HG02840 (cell line): ENCODE data around the gene PFDN2.
A peak's percentile ranks its signal among the peaks of the same experiment; 100 is the strongest.
"Not testable (repeated sequence)": the region's sequence is repeated elsewhere in the genome, so short reads cannot be mapped to it uniquely, and the experiment has no call there.

Source experiments
- ATAC-seq: cut with Tn5 transposase; IDR thresholded peaks from one replicate; pipeline ENCODE4 v1.9.1; 2021; ENCODE audit warnings: mild to moderate bottlenecking, moderate library complexity, moderate number of reproducible peaks; ENCODE audit not compliant: unreplicated experiment, low FRiP score

PFDN2 gene

DNA sequence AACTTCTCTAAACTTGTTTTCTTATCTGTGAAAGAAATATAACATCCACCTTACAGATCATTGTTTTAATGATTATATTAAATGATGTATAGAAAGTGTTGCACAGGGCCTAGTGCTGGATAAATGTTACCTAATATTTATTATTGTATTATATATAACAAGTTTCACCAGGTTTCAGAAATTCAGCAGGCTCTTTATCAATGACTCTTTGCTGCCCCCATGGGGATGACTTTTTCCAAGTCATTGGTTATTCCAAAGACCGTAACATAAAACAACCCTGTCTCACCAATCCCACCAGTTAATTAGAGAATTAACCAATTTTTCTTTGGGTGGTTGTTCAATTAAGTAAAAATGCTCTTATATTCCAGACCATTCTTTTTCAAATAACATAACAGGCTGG lies 21.9 kb upstream of the PFDN2 start:
- ATAC-seq: no peak

DNA sequence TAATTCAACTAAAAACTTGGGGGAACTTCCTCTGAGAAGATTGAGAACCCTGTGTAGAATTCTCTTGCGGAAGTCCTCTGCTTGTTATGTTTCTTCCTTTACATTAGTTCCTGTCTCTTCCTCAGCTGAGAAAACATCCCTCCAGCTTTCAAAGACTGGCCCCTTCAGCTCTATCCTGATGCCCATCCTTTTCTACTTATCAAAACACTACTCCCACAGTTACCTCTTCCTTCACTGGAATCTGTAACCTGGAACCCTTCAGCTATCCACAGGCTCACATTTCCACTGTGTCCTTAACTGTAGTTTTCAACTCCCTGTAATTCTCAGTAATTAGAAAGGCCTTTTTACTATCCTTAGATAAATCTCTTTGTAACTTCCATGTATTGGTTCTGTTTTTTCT lies 20.6 kb upstream of the PFDN2 start:
- no peak for ATAC-seq

DNA sequence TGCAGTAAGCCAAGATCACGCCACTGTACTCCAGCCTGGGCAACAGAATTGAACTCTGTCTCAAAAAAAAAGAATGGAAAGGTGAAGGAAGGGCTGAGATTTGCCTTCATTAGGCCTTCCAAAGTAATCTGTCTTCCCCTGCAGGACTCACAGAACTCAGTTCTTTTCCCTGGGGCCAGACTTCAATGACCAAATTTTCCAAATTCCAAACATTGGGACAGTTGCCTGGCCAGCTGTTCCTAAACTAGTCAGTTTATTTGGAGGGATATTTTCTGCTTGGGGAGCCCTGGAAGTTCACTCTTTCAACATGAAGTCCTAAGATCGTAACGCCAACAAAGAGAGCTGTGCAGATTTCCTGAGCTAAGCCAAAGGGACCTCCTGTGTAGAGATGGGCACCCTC lies 20.0 kb upstream of the PFDN2 start:
- no peak for ATAC-seq

DNA sequence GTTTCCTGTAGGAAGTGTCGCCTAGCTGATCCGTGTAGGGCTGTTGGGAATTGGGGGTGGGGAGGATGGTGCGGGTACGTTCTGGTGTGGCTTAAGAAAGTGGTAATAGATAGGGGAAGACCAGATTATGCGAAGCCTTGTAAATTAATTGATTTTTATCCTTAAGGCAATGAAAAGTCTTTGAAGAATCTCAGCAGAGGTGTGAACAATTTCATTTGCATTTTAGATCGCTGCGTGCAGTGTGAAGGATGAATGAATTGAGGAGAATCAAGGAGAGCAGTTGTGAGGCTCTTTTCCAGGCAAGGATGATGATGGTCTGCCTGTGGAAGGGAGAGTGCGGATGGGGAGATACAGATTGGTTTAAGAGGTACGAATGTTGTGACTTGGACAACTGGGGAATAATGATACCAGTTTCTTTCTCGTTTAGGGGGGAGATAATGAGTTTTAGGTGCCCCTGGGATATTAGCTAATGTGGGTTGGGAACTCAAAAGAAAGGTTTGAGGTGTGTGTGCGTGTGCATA lies 15.4 kb upstream of the PFDN2 start:
- ATAC-seq: no peak

DNA sequence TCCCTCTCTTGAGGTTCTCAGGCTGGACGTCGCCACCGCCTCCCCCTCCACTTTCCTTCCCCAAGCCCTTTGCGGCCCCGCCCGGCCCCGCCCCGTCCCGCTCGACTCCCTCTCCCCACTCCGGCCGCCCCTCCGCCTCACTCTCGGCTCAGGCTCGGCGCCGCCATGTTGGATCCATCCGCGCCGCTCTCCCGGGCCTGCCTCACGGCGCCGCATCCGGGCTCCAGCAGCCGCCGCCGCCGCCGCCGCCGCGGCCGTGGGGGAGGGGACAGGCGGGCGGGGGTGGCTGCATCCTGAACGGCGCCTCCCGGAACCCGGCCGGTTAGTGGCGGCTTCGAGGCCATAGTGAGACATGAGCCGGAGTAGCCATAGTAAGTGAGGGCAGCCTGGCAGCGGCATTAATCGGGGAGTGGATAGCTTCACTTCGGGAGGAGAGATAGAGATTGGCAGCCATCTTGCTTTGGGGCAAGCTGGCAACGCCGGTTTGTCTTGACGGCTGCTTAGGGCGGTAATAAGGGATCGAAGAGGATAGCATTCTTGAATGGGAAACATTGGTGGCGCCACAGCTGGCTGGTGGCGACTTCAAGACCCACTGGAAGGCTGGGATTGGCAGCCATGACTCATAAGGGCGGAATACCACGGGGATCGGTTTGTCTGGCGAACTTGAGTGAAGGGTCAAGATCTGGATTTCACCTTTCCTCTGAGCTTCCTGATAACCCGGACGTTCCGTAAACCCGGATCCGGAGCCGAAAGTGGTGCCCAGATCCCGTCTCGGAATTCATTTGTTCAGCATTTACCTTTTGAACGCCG lies 14.8 kb upstream of the PFDN2 start, which contains the start of gene DEDD:
DEDD (minus strand) TSS at position 258 of the 810 bp plus-strand sequence. CDS start 8,205 bp downstream, outside the sequence.
- peak; percentile 96 for ATAC-seq

DNA sequence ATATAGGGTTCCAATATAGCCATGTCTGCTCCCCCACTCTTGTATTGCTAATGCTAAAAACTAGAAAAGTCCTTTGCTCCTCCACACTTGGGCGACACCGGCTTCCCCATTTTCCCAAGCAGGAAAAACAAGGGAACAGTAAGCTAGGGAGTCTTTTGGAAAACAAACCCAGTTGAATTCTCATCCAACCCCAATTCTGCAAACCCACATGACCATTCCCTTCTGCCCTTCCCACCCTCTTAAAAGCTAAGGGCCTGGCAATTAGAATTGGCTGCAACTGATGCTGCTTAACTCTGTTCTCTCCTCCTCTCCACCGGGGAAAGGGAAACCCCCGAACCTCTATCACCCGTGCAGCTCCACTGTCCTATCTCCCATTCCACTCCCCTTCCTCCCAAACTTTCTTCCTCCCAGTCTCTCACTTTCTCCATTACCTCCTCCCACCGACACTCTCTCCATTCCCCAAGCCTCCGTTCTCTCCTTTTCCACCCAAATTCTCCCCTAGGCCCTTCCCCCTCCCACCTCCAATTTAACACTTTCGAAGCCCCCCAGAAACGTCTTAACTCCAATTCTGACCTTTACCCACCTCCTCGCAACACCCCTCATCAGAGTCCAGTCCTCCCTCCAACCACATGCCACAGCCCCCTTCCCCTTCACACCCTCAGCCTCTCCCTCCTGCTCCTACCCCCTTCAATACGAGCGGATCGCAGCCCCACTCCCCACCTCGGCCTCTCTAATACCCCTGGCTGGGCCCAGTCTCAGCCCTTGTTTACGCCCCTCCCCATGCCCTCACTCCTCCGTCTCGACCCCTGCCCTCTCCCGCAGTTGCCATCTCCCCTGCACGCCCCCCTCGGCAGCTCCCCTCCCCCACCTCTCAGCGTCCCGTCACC lies 13.9 kb upstream of the PFDN2 start:
- no peak for ATAC-seq

DNA sequence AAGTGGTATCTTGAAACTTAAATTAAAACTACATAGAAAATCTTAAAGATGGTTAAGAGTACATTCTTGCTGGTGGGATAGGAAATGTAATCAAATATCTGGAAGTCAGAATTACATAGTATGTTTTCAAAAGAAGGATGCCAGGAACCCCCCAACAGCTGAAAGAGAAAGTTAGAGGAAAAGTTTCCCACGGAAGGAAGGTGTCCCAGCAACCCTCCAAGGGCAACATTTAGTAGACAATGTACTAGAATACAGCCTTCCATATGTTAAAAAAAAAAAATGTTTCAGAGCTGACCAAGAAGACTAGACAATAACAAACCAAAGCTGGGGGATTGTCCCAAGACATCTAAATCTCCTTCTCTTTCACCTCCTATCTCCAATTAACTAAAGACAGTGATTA lies 12.4 kb upstream of the PFDN2 start:
- no peak for ATAC-seq

DNA sequence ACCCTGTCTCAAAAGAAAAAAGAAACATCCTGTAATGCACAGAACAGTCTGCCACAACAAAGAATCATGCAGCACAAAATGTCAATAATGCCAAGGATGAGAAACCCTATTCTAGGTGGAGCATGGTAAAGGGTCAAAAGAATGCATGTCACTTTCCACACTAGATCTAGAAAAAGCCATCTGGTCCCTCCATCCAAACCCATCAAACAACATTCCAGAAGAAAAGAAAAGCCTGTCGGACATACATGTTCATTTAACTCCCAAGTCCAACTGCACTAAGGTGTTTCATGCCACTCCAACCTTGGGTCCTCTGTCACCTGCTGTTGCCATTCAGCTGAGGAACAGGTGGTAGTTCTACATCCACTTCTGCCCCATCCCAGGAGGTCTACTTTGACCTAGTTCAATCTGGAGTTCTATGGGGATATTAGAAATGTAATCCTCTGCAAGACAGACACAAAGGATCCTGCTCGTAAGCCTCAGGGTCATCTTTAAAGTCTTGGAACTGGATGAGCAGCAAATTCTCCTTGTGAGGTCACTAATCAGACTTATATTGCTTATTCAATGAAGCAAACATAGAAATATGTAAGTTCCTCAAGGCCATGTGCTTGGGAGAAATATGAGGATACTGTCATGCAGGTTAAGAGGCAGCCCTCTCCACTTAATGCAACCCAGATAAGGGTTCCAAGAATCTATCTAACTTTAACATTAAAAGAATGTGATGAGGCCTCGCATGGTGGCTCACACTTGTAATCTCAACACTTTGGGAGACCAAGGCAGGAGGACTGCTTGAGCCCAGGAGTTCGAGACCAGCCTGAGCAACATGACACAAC lies 11.0 kb upstream of the PFDN2 start:
- no peak for ATAC-seq

DNA sequence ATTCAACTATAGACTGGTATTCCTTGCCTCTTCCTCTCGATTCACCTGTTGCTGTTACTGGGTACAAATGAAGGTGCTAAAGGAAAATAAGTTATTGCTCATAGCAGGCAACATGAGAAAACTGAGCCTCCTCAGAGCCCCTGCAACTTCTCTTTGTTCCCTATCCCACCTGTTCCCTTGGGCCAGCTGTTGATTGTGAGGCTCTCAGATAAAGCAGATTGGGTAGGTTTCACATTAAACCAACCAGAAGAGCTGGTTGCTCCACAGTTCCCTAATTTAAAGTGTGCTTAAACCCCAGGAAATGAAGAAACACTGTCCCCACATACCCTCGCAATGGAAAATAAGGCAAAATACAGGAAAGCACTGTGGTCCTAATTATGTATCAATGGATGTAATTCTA lies 9.8 kb upstream of the PFDN2 start:
- no peak for ATAC-seq

DNA sequence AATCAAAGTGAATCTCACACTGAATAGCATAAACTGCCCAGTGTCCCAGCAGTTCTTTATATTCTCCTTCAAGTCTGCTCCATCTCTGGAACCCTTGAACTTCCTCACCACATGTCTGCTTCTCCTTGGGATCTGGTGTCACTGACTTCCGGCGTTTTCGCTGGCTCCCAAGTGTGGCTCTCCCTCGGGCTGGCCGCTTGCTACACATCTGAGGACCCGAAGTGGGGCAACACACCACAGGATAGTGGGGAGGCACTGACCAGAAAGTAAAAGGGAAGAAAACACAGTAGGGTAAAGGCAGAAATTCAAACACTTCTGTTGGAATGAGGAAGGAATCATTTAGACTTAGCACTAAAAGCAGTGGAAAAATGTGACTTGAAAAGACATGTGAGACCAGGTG lies 5.1 kb upstream of the PFDN2 start:
- no peak for ATAC-seq

DNA sequence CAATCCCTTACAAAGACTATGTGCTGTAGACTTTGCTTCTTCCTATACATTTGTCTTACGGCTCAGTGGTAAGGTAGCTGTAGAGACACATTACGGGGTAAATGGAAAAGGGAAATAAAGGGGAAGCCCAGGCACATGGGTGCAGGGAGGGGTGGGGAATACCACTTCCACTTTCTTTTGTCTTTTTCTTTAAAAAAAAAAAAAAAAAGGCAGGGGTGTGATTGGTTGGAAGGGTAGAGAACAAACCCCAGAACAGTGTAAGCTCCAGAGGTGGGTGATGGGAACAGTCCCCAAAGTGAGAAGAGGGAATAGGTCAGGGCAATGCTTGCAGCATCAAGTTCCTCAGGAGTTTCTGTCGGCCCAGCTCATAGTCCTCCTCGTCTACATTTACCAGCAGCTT lies 4.0 kb upstream of the PFDN2 start:
- no peak for ATAC-seq

DNA sequence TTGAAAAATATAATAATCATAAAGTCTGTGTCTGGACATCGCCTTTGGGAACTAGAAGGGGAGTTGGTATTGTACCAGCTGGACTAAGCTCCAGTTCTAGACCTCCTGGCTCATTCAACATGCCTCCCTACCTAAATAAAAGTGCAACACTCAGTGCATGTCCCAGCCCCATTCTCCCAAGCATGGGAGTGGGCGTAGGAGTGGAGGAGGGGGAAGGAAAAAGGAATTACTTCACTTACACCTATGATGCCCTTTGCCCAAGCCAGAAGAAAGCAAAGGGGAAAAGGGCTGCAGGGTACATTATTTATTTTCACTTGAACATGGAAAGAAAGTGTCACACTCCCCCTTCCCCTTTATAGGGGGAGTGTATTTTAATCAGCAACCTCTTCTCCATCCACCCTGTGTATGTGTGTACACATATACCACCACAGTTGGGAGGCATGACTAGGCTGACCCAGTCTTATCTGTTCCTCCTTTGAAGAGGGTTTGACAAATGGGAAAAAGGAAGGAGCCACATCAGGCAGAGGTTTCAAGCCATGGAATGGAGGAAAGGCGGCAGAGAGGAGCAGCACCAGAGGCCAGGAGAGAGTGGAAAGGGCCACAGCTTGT lies 3.3 kb upstream of the PFDN2 start:
- ATAC-seq: no peak

DNA sequence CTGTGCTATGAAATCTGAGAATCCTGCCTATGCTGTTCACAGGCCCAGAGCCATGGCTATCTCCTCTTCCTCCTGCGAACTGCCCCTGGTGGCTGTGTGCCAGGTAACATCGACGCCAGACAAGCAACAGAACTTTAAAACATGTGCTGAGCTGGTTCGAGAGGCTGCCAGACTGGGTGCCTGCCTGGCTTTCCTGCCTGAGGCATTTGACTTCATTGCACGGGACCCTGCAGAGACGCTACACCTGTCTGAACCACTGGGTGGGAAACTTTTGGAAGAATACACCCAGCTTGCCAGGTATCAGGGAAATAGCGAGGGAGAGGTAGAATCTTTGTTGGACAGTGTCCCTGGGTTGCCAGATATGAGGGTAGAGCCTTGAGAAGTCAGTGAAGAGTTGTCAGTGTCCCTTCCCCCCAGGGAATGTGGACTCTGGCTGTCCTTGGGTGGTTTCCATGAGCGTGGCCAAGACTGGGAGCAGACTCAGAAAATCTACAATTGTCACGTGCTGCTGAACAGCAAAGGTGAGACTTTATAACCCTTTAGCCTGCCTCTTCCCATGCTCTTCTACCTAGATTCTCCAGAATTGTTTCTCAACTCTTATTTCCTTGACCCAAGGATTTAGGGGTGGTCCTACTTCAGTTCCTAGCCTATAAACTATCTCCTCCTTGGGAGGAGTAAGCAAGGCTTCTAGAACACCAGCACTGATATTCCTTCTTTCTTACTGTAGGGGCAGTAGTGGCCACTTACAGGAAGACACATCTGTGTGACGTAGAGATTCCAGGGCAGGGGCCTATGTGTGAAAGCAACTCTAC lies 1.5 kb upstream of the PFDN2 start:
- no peak for ATAC-seq

DNA sequence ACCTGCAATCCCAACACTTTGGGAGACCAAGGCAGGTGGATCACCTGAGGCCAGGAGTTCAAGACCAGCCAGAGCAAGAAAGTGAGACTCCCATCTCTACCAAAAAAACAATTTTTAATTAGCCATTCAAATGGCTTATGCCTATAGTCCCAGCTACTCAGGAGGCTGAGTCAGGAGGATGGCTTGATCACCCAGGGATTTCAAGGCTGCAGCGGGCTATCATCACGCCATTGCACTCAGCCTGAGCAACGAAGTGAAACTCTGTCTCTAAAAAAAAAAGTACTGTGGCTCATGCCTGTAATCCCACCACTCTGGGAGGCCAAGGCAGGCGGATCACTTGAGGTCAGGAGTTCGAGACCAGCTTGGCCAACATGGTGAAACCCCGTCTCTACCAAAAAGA lies 1.9 kb downstream of the PFDN2 start:
- ATAC-seq: not testable (repeated sequence)

DNA sequence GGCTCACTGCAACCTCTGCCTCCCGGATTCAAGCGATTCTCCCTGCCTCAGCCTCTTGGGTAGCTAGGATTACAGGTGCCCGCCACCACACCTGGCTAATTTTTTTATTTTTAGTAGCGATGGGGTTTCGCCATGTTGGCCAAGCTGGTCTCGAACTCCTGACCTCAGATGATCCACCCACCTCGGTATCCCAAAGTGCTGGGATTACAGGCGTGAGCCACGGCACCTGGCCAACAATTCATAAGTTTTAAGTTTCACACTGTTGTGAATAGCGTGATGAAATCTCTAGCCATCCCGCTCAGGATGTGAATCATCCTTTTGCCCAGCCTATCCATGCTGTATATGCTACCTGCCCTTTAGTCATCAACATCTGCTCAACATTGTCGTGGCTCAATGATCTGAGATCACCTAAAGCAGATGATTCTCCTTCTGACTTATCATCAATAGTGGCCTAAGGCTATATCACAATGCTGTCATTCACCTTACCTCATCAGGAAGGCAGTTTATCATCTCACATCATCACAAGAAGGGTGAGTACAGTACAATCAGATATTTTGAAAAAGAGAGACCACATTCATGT lies 2.6 kb downstream of the PFDN2 start:
- no peak for ATAC-seq

DNA sequence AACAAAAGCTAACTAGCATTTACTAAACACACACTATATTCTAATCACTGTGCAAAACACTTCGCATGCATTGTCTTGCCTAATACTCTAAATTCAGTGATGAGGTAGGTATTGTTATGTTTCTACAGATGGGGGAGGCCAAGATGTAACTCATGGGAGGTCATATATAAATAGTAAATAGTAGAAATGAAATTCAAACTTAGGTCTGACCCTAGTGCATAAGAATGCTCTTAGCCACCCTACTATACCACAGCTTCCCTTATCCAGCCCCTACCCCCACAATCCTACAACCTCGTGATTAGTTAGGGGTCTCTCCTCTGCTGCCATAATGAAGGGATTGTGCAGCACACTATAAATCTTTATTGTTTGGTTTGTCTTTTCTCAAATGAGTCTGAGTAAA lies 3.3 kb downstream of the PFDN2 start:
- ATAC-seq: no peak

DNA sequence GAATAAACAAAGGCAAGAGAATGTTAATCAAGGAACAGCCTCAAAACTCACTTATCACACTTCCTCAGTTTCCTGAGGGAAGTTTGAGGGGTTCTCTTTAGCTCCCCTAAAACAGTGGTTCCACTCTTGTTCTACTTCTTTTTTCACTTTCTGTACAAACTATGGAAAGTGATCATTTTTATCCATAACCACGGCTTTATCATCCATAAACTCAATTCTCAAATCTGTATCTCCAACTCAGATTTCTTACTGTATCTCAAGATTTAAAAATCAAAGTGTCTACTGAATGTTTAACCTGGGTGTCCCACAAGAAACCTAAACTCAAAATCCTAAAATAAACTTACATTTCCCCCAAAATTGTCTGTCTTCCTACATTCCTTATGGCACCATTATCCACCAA lies 3.9 kb downstream of the PFDN2 start:
- no peak for ATAC-seq

DNA sequence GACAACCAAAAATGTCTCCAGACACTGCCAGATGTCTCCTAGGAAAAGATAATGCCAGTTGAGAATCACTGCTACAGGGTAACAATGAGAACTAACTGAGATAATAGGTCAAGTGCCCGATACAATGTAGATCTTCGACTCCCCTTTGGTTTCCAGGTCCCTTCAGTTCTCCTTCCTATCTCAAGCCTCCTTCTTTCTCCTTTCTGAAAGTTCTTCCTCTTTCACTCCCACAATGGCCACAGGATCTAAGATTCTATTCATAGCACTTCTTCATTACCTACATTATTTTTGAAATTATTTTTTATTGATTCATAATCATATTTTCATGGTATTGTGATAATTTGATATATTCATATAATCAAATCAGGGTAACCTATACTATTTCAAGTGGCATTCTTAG lies 6.3 kb downstream of the PFDN2 start:
- no peak for ATAC-seq

DNA sequence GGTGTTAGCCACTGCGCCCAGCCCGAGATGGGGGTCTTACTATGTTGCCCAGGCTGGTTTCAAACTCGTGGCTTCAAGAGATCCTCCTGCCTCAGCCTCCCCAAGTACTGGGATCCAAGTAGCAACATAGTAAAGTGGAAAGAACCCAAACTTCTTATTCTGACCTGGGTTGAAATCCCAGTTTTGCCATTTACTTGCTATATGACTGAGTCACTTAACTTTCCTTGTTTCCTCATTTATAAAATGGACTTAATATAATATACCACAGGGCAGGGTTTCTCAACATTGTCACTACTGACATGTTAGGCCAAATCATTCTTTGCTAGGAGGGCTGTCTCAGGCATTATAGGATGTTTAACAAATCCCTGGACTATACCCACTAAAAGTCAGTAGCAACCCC lies 6.7 kb downstream of the PFDN2 start:
- no peak for ATAC-seq
